ENCODE results near the gene NHLH2. TPM values are rescaled to one million over a fixed set of nuclear protein-coding genes. Genes with fewer than 3 reads are reported as not detected.

Gene NHLH2
- total RNA-seq, 1 experiment from 2014 or later: not detected

DNA sequence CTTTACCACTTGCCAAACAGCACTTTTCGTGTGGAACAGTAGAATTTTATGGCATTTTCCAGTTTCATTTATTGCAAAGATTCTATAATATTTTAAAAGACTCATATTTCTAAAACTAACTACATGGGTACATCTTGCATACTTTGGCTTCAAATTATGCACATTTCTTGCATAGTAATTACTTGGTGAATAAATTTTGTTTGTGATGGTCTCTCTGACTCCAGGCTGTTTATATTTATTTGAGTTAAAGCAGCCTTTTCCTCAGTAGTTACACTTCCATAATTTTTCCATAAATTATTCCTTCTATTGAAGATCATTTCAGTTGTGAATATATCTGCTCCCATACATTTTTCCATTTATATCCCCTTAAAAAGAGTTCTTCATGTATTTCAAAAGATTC is 6.9 kb upstream of the NHLH2 start:
- Histone ChIP-seq H3K27ac (ENCODE audit: low read length) (no peak overlapping the region), H3K4me1 (ENCODE audit: control insufficient read depth, insufficient read depth, low read length) (no peaks in the 10 kb centered on the region), H3K27me3 (ENCODE audit: control insufficient read depth, insufficient read depth, low read length) (no peaks in the 10 kb centered on the region), H3K36me3 (ENCODE audit: control insufficient read depth, insufficient read depth, low read length) (no peaks in the 10 kb centered on the region), H3K4me3 (ENCODE audit: low read depth in 2 of 2, low read length in 2 of 2) (no peak overlapping the region), H3K9me3 (ENCODE audit: control insufficient read depth, insufficient read depth, low read depth, low read length) (no peaks in the 10 kb centered on the region)
- ChIA-PET POLR2A (no interaction called here), CTCF (no interaction called here)
- no peak for TF ChIP-seq TCF7L2 (IDR thresholded peaks at IDR 0.05; ENCODE audit: low read depth, low read length)
- TF ChIP-seq, protein P1, sequence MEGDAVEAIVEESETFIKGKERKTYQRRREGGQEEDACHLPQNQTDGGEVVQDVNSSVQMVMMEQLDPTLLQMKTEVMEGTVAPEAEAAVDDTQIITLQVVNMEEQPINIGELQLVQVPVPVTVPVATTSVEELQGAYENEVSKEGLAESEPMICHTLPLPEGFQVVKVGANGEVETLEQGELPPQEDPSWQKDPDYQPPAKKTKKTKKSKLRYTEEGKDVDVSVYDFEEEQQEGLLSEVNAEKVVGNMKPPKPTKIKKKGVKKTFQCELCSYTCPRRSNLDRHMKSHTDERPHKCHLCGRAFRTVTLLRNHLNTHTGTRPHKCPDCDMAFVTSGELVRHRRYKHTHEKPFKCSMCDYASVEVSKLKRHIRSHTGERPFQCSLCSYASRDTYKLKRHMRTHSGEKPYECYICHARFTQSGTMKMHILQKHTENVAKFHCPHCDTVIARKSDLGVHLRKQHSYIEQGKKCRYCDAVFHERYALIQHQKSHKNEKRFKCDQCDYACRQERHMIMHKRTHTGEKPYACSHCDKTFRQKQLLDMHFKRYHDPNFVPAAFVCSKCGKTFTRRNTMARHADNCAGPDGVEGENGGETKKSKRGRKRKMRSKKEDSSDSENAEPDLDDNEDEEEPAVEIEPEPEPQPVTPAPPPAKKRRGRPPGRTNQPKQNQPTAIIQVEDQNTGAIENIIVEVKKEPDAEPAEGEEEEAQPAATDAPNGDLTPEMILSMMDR (IDR thresholded peaks at IDR 0.05): no peak
- TF ChIP-seq, protein P2, sequence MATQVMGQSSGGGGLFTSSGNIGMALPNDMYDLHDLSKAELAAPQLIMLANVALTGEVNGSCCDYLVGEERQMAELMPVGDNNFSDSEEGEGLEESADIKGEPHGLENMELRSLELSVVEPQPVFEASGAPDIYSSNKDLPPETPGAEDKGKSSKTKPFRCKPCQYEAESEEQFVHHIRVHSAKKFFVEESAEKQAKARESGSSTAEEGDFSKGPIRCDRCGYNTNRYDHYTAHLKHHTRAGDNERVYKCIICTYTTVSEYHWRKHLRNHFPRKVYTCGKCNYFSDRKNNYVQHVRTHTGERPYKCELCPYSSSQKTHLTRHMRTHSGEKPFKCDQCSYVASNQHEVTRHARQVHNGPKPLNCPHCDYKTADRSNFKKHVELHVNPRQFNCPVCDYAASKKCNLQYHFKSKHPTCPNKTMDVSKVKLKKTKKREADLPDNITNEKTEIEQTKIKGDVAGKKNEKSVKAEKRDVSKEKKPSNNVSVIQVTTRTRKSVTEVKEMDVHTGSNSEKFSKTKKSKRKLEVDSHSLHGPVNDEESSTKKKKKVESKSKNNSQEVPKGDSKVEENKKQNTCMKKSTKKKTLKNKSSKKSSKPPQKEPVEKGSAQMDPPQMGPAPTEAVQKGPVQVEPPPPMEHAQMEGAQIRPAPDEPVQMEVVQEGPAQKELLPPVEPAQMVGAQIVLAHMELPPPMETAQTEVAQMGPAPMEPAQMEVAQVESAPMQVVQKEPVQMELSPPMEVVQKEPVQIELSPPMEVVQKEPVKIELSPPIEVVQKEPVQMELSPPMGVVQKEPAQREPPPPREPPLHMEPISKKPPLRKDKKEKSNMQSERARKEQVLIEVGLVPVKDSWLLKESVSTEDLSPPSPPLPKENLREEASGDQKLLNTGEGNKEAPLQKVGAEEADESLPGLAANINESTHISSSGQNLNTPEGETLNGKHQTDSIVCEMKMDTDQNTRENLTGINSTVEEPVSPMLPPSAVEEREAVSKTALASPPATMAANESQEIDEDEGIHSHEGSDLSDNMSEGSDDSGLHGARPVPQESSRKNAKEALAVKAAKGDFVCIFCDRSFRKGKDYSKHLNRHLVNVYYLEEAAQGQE (IDR thresholded peaks at IDR 0.05; ENCODE audit: insufficient read depth in 1 of 2, low read depth in 2 of 2, low read length in 1 of 2): no peak
- no peak for TF ChIP-seq SIN3A (IDR thresholded peaks at IDR 0.05; ENCODE audit: borderline replicate concordance, insufficient read depth, low read depth, low read length)
- no peak for TF ChIP-seq POLR2AphosphoS5 (IDR thresholded peaks at IDR 0.05; ENCODE audit: low read depth, low read length)
- in situ Hi-C loops (cut with HindIII; ENCODE audit: low pct_unique_long_range_greater_than_20kb, low sequenced_read_pairs) (no loop called here), intact Hi-C loops (cut with micrococcal nuclease; ENCODE audit: unreplicated experiment) (no loop called here)
- no peak for ATAC-seq
- BruUV-seq (replicated peaks): no TSS peak
- no peak for DNase-seq (ENCODE audit: low read depth, low spot score)

DNA sequence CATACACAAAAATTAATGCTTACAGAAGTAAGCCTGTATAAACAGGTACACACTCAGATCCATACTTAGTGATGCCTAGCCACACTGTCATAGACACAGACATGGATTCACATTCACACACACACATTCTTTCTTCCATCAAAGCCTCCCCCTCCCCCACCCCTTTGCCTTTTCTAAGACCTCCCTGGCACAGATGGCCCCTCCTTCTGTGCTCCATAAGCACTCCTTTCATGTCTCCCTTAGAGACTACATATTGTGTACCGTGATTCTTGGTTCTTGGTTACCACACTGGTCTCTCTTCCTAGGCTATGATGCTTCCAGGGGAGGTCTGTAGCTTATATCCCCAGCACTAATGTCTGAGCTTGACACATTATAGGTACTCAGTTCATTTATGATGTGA is 2.0 kb upstream of the NHLH2 start:
- POLR2A ChIA-PET: no interaction called here
- ATAC-seq: no peak
- DNase-seq (ENCODE audit: low read depth, low spot score): no peak
- no peaks in the 10 kb centered on the region; the same call in 1 of the 2 replicates for H3K36me3 ChIP-seq (ENCODE audit: control insufficient read depth, insufficient read depth, low read length)
- no peaks in the 10 kb centered on the region for H3K9me3 ChIP-seq (ENCODE audit: control insufficient read depth, insufficient read depth, low read depth, low read length)
- H3K4me1 ChIP-seq (ENCODE audit: control insufficient read depth, insufficient read depth, low read length): no peaks in the 10 kb centered on the region
- no peak overlapping the region for H3K4me3 ChIP-seq (ENCODE audit: low read depth in 2 of 2, low read length in 2 of 2)
- CTCF ChIA-PET: no interaction called here
- BruUV-seq (replicated peaks): no TSS peak
- no peak overlapping the region for H3K27ac ChIP-seq (ENCODE audit: low read length)
- in situ Hi-C loops (cut with HindIII; ENCODE audit: low pct_unique_long_range_greater_than_20kb, low sequenced_read_pairs) (no loop called here), intact Hi-C loops (cut with micrococcal nuclease; ENCODE audit: unreplicated experiment) (no loop called here)
- TF ChIP-seq TCF7L2 (IDR thresholded peaks at IDR 0.05; ENCODE audit: low read depth, low read length) (no peak), SIN3A (IDR thresholded peaks at IDR 0.05; ENCODE audit: borderline replicate concordance, insufficient read depth, low read depth, low read length) (no peak), POLR2AphosphoS5 (IDR thresholded peaks at IDR 0.05; ENCODE audit: low read depth, low read length) (no peak)
- TF ChIP-seq, protein P2 (IDR thresholded peaks at IDR 0.05; ENCODE audit: insufficient read depth in 1 of 2, low read depth in 2 of 2, low read length in 1 of 2): no peak
- peaks cover 17% of the 10 kb centered on the region for H3K27me3 ChIP-seq (ENCODE audit: control insufficient read depth, insufficient read depth, low read length)
